ENCODE measurements around the gene DNAJC15.
"Not testable (repeated sequence)": the region's sequence is repeated elsewhere in the genome, so short reads cannot be mapped to it uniquely, and the experiment has no call there.

Gene DNAJC15

GRCh38 chr13:42991233-42991897, 32.0 kb upstream of the DNAJC15 start:
- 91% methylated on average over 15 of the region's 15 CpGs for WGBS
- Histone ChIP-seq H3K27me3 (ENCODE audit: insufficient read depth, low read length) (peaks cover 29% of the 10 kb centered on the region), H3K9ac (ENCODE audit: low read depth, low read length) (peak overlapping the region; percentile 49), H3K4me1 (ENCODE audit: insufficient read depth, low read length) (peaks cover 14% of the 10 kb centered on the region), H3K27ac (ENCODE audit: low read depth, low read length) (peak overlapping the region; percentile 48; the same call in 1 of the 2 replicates), H3K4me3 (ENCODE audit: low read length) (peak overlapping the region; percentile 59)
- H3K9me3 ChIP-seq (ENCODE audit: insufficient read depth, low read depth, low read length); H3K36me3 ChIP-seq (ENCODE audit: insufficient read depth, low read length): not testable (repeated sequence)

GRCh38 chr13:42991898-42992763, 31.3 kb upstream of the DNAJC15 start, which contains the start of gene EPSTI1:
TSS of gene EPSTI1 (minus strand) at chr13:42992241. CDS start at chr13:42992165, 76 bp downstream.
- Histone ChIP-seq H3K36me3 (ENCODE audit: insufficient read depth, low read length) (no peaks in the 10 kb centered on the region), H3K9me3 (ENCODE audit: insufficient read depth, low read depth, low read length) (no peaks in the 10 kb centered on the region), H3K27ac (ENCODE audit: low read depth, low read length) (peak within 1 kb of the TSS; percentile 48; the same call in 1 of the 2 replicates), H3K4me1 (ENCODE audit: insufficient read depth, low read length) (peaks cover 14% of the 10 kb centered on the region), H3K27me3 (ENCODE audit: insufficient read depth, low read length) (peaks cover 29% of the 10 kb centered on the region), H3K4me3 (ENCODE audit: low read length) (peak within 1 kb of the TSS; percentile 59), H3K9ac (ENCODE audit: low read depth, low read length) (peak within 1 kb of the TSS; percentile 49)
- WGBS: 6% methylated on average over 44 of the region's 45 CpGs

GRCh38 chr13:42992764-42993122, 30.6 kb upstream of the DNAJC15 start:
- H3K9ac ChIP-seq (ENCODE audit: low read depth, low read length): no peak overlapping the region
- H3K4me1 ChIP-seq (ENCODE audit: insufficient read depth, low read length): peaks cover 14% of the 10 kb centered on the region
- no peak overlapping the region for H3K27ac ChIP-seq (ENCODE audit: low read depth, low read length)
- 90% methylated on average over 4 of the region's 4 CpGs for WGBS
- H3K4me3 ChIP-seq (ENCODE audit: low read length): peak overlapping the region; percentile 59; the same call in 1 of the 2 replicates
- peaks cover 29% of the 10 kb centered on the region for H3K27me3 ChIP-seq (ENCODE audit: insufficient read depth, low read length)
- no peaks in the 10 kb centered on the region for H3K9me3 ChIP-seq (ENCODE audit: insufficient read depth, low read depth, low read length)
- no peaks in the 10 kb centered on the region for H3K36me3 ChIP-seq (ENCODE audit: insufficient read depth, low read length)

- Histone ChIP-seq H3K4me3 (ENCODE audit: low read length) (no peak overlapping the region), H3K9ac (ENCODE audit: low read depth, low read length) (no peak overlapping the region), H3K27ac (ENCODE audit: low read depth, low read length) (no peak overlapping the region), H3K27me3 (ENCODE audit: insufficient read depth, low read length) (peaks cover 29% of the 10 kb centered on the region), H3K36me3 (ENCODE audit: insufficient read depth, low read length) (no peaks in the 10 kb centered on the region), H3K4me1 (ENCODE audit: insufficient read depth, low read length) (peaks cover 14% of the 10 kb centered on the region), H3K9me3 (ENCODE audit: insufficient read depth, low read depth, low read length) (no peaks in the 10 kb centered on the region)
- 86% methylated on average over 1 of the region's 1 CpG for WGBS
Measured at GRCh38 chr13:42994878-42995277, 28.5 kb upstream of the DNAJC15 start.

GRCh38 chr13:42996584-42996983, 26.8 kb upstream of the DNAJC15 start:
- H3K9me3 ChIP-seq (ENCODE audit: insufficient read depth, low read depth, low read length): no peaks in the 10 kb centered on the region
- peaks cover 18% of the 10 kb centered on the region for H3K27me3 ChIP-seq (ENCODE audit: insufficient read depth, low read length)
- no peaks in the 10 kb centered on the region for H3K36me3 ChIP-seq (ENCODE audit: insufficient read depth, low read length)
- 78% methylated on average over 3 of the region's 3 CpGs for WGBS
- peaks cover 7% of the 10 kb centered on the region for H3K4me1 ChIP-seq (ENCODE audit: insufficient read depth, low read length)
- no peak overlapping the region for H3K9ac ChIP-seq (ENCODE audit: low read depth, low read length)
- H3K27ac ChIP-seq (ENCODE audit: low read depth, low read length): no peak overlapping the region
- no peak overlapping the region for H3K4me3 ChIP-seq (ENCODE audit: low read length)

- no peak overlapping the region for H3K9ac ChIP-seq (ENCODE audit: low read depth, low read length)
- H3K27ac ChIP-seq (ENCODE audit: low read depth, low read length): no peak overlapping the region
- H3K27me3 ChIP-seq (ENCODE audit: insufficient read depth, low read length): peaks cover 10% of the 10 kb centered on the region
- WGBS: 86% methylated on average over 2 of the region's 2 CpGs
- H3K9me3 ChIP-seq (ENCODE audit: insufficient read depth, low read depth, low read length): no peaks in the 10 kb centered on the region
- no peaks in the 10 kb centered on the region for H3K36me3 ChIP-seq (ENCODE audit: insufficient read depth, low read length)
- no peak overlapping the region for H3K4me3 ChIP-seq (ENCODE audit: low read length)
- peaks cover 5% of the 10 kb centered on the region for H3K4me1 ChIP-seq (ENCODE audit: insufficient read depth, low read length)
Measured at GRCh38 chr13:42997381-42997780, 26.0 kb upstream of the DNAJC15 start.

- Histone ChIP-seq H3K4me3 (ENCODE audit: low read length) (no peak overlapping the region), H3K9me3 (ENCODE audit: insufficient read depth, low read depth, low read length) (no peaks in the 10 kb centered on the region), H3K27me3 (ENCODE audit: insufficient read depth, low read length) (no peaks in the 10 kb centered on the region), H3K36me3 (ENCODE audit: insufficient read depth, low read length) (no peaks in the 10 kb centered on the region), H3K9ac (ENCODE audit: low read depth, low read length) (no peak overlapping the region), H3K27ac (ENCODE audit: low read depth, low read length) (no peak overlapping the region), H3K4me1 (ENCODE audit: insufficient read depth, low read length) (no peaks in the 10 kb centered on the region)
- 96% methylated on average over 2 of the region's 2 CpGs for WGBS
Measured at GRCh38 chr13:42999491-42999890, 23.9 kb upstream of the DNAJC15 start.

GRCh38 chr13:43000676-43001075, 22.7 kb upstream of the DNAJC15 start:
- no peak overlapping the region for H3K9ac ChIP-seq (ENCODE audit: low read depth, low read length)
- no peak overlapping the region for H3K27ac ChIP-seq (ENCODE audit: low read depth, low read length)
- H3K4me3 ChIP-seq (ENCODE audit: low read length): no peak overlapping the region
- no peaks in the 10 kb centered on the region for H3K36me3 ChIP-seq (ENCODE audit: insufficient read depth, low read length)
- 72% methylated on average over 4 of the region's 4 CpGs for WGBS
- H3K9me3 ChIP-seq (ENCODE audit: insufficient read depth, low read depth, low read length): no peaks in the 10 kb centered on the region
- no peaks in the 10 kb centered on the region for H3K27me3 ChIP-seq (ENCODE audit: insufficient read depth, low read length)
- peaks cover 7% of the 10 kb centered on the region; the same call in 1 of the 2 replicates for H3K4me1 ChIP-seq (ENCODE audit: insufficient read depth, low read length)

GRCh38 chr13:43002021-43002420, 21.4 kb upstream of the DNAJC15 start:
- peaks cover 11% of the 10 kb centered on the region for H3K4me1 ChIP-seq (ENCODE audit: insufficient read depth, low read length)
- H3K9ac ChIP-seq (ENCODE audit: low read depth, low read length): no peak overlapping the region
- H3K27me3 ChIP-seq (ENCODE audit: insufficient read depth, low read length): no peaks in the 10 kb centered on the region
- no peaks in the 10 kb centered on the region for H3K9me3 ChIP-seq (ENCODE audit: insufficient read depth, low read depth, low read length)
- H3K27ac ChIP-seq (ENCODE audit: low read depth, low read length): no peak overlapping the region
- no peaks in the 10 kb centered on the region for H3K36me3 ChIP-seq (ENCODE audit: insufficient read depth, low read length)
- no peak overlapping the region for H3K4me3 ChIP-seq (ENCODE audit: low read length)
- WGBS: 97% methylated on average over 2 of the region's 2 CpGs

GRCh38 chr13:43003010-43003409, 20.4 kb upstream of the DNAJC15 start:
- H3K27me3 ChIP-seq (ENCODE audit: insufficient read depth, low read length): no peaks in the 10 kb centered on the region
- H3K36me3 ChIP-seq (ENCODE audit: insufficient read depth, low read length): no peaks in the 10 kb centered on the region
- no peak overlapping the region for H3K9ac ChIP-seq (ENCODE audit: low read depth, low read length)
- no peaks in the 10 kb centered on the region for H3K9me3 ChIP-seq (ENCODE audit: insufficient read depth, low read depth, low read length)
- 91% methylated on average over 2 of the region's 2 CpGs for WGBS
- no peak overlapping the region for H3K27ac ChIP-seq (ENCODE audit: low read depth, low read length)
- peaks cover 15% of the 10 kb centered on the region for H3K4me1 ChIP-seq (ENCODE audit: insufficient read depth, low read length)
- no peak overlapping the region for H3K4me3 ChIP-seq (ENCODE audit: low read length)

- WGBS: 93% methylated on average over 6 of the region's 6 CpGs
- no peaks in the 10 kb centered on the region for H3K27me3 ChIP-seq (ENCODE audit: insufficient read depth, low read length)
- no peaks in the 10 kb centered on the region for H3K9me3 ChIP-seq (ENCODE audit: insufficient read depth, low read depth, low read length)
- no peaks in the 10 kb centered on the region for H3K36me3 ChIP-seq (ENCODE audit: insufficient read depth, low read length)
- H3K4me1 ChIP-seq (ENCODE audit: insufficient read depth, low read length): peaks cover 15% of the 10 kb centered on the region
- no peak overlapping the region for H3K4me3 ChIP-seq (ENCODE audit: low read length)
- H3K27ac ChIP-seq (ENCODE audit: low read depth, low read length): no peak overlapping the region
- H3K9ac ChIP-seq (ENCODE audit: low read depth, low read length): no peak overlapping the region
Measured at GRCh38 chr13:43003729-43004128, 19.7 kb upstream of the DNAJC15 start.

All from HUES64 (cell line).